Nucleus accumbens (tissue), 56 donors: ENCODE results near the gene CAPN9.

Experiments
- DNase-seq, 56 donors: peaks; one replicate each; lab custom pipeline; 2025; lab: John Stamatoyannopoulos, UW

Gene CAPN9

DNA sequence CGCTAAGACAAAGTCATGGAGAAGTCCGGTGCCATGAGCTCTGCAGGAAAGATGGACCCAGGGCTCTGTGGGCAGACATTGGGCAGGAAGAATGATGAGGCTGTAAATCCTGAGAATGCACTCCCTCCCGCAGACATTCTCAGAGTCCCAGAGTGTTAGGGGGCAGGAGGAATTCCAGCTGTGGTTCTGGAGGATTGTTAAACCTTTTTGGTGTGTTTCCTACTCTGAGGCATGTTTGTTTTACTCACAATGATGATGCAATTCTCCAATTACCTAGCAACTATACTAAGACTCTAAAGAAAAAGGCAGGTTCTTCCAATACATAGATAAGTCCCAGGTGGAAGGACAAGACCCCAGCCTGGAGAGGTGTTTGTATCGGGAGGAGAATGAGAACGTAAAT lies 2.8 kb upstream of the CAPN9 start:
- no peak for DNase-seq

DNA sequence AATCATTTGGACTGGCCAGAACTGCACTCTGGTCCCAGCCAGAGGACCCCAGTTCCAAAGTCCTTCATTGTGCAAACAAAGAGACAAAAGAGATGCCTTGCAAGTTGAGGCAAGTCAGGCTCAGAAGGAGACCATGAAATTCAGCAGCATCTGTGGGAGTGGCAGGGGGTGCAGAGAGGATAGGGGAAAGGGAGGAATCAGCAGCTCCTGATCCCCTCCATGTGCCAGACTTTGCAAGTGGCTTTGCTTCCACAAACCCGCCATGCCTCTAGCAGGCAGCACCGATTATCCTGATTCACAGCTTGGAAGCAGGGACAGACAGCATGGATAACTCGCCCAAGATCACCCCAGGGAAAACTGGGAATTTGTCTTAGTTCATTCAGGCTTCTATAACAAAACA lies 2.1 kb upstream of the CAPN9 start:
- no peak for DNase-seq

DNA sequence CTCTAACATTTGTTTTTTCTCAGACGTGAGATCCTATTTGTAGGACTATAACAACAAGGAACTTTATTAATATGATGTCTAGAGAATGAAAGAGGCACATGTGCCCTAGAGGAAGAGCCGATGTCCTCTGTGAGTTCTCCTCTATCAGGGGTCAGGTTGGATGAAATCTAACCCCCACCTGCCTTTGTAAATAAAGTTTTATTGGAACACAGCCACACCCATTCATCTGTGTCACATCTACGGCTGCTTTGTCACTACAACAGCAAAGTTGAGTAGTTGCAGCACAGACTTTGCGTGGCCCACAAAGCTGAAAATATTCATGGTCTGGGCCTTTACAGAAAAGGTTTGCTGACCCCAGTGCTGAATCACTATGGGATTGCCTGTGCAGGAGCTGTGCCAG lies 571 bp upstream of the CAPN9 start:
- no peak for DNase-seq

DNA sequence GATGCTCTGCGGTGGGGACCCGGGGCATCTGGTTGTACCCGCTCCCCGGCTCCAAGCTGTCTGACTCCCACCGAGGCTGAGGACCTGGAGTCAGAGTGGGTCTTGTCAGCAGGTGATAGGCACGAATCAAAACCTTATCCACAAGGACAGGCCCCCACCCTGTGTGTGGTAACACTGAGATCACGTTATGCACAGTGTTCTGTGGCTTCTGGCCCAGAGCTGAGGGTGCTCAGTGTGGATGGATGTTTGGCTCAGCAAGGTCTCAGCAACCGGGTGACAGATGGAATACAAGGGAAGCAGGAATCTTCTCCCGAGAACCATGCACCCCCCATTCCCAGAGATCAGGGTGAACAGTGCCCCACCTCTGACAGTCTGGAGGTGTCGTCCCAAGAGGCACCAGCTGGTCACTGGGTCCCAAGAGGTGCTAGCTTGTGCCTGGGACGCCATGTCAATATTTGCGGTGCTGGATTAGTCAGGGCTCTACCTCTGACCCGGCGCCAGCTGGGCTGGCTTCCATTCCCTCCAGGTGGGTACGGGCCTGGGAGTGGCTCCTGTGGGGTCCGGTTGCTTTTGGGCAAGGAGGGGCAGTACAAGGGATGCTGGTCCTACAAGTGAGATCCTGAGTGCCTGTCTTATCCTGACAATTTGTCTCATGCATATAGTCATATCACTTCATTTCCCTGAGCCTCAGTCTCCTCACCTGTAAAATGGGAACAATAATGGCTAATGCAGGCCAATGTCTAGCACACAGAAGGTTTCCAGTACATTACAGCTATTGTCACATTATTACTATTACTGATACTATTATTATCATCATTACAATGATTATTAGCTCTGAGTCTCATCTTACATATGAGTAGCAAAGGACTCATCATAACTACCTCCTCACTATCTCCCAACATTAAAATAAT lies 957 bp downstream of the CAPN9 start:
- DNase-seq = no peak

DNA sequence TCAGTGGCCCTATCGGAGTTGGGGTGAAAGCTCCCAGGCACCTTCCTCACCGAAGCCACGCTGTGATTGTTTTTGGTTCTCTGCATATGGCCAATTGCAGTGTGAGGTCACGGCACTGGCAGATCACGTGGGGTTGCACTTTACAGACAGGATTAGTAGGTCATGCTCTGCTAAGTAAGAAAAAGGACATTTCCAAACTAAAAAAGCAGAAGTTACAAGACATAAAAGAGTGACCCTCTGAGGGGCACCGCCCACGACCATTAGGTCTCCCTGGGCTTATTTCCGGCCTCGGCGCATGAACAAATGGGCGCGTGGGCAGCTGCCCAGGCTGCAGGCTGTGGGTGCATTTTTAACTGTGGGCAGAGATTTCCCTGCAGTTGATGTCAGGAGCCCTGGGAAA lies 2.0 kb downstream of the CAPN9 start:
- no peak for DNase-seq

DNA sequence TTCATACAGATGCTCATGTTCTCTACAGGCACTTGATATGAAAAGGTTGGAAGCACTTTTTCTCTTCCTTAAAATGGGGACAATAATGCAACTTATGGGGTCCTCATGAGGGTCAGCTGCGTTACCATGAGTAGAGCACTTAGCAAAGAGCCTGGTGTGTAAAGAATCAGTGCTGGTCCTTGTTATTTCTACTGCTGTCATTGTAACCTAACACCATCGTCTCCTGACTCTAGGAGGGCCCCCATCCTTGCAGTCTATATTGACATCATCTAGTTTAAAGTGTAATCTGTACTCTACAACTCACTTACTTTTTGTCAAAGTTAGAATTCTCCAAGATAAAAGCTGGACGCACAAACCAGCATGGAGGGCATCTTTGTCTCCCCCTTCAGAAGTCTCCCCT lies 2.4 kb downstream of the CAPN9 start:
- no peak for DNase-seq

DNA sequence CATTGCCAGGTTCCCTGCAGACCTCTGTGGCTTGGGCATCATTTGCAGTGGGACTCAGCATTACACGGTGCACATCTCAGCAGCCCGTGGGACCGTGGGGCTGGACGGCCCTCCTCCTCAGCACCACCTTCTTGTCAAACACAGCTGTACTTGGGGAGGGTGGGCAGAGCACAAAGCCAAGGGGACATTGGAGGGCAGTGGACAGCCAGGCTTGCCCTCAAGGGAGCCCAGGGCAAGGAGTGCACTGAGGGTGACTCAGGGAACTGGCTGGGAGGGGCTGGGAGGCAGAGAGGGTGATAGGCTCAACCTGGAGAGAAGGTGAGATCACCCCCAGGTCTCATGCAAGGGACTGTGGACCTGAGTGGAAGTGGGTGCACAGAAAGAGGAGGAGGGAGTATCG lies 3.4 kb downstream of the CAPN9 start:
- DNase-seq = no peak

DNA sequence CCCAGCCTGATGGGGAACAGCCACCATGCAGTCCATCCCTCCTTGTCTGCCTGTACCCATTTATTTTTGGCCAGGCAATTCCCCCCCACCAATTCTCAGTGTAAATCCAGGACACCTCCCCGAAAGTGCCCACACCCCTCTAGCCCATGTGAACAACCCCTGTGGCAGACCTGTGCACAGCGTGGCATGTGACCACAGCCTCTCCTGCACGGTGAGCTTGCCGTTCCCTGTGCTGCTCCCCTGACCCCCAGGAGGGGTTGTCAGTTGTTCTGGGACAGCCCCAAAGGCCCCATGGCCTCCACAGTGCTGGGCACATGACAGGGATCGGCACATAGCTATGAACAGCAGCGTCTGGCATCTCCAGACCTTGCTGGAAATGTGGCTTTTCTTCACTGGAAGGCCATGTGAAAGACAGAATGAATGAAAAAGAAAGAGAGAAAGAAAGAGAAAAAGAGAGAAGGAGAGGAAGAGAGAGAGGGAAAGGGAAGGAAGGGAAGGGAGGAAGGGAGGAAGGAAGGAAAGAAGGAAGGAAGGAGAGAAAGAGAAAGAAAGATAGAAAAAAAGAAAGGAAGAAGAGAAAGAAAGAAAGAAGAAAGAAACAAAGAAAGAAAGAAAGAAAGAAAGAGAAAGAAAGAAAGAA lies 3.9 kb downstream of the CAPN9 start:
- DNase-seq = no peak

DNA sequence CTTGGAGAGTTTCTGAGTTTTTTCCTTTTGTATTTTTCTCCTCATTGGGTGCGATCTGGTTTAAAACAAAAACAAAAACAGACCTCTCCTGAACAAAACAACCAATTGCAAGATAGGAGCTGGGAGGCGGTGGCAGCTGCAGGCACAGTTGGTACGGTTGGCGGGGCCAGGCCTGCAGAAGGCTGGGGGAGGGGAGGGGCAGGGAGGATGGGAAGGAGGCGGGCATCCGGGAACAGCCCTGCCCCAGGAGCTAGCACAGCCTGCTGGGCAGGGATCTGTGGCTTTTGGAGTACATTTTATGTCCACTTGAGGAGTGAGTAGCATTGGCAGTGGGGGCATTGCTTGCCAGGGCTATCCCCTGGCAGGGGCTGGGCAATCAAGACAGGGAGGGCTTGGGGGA lies 5.2 kb downstream of the CAPN9 start:
- peak in 54 of 56 donors; percentile 21 to 91 (median 77) for DNase-seq

DNA sequence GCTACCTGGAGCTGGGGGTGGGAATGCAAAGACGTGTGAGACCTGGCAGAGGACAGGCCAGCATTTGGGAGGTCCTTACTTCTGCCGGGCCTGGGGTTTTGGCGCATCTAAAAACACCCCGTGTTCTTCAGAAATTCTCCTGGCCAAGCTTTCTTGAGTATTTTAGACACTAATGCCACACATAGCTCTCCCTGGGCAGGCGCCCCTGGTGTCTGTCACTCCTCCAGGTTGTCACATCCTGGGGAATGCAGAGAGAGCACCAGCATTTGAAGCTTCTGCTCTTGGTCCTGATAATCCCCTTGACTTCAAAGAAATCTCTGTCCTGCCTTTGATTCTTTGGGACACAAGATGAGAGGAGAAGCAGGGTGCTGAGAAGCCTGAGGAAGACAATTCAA lies 6.0 kb downstream of the CAPN9 start:
- DNase-seq = peak in 2 of 56 donors; percentile 38 to 55

DNA sequence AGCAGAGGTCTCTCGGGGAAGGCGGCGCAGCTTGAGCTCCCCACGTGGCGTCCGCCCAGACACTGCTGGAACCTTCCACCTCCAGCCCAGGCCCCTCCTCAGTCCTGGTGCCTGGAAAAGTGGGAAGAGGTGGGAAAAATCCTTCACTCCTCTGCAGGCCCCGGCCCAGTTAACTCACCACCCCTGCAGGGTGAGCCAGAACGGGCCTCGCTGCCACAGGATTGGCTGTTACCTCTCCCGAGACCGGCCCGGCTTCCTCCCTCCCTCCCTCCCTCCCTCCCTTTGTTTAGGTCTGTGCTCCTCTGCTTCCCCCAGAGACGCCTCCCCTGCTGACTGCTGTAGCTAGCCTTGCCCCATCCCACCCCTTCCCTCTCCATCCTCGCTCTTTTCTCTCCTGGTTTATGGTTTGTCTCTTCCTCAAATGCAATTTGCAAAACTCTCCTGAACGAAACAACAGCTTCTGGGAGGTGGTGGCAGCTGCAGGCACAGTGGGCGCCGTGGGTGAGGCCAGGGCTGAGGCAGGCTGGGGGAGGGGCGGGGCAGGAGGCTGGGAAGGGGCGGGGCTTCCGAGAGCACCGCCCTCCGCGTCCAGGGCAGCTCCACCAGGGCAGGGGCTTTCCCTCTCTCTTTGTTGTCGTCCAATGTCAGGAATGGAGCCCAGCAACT lies 6.5 kb downstream of the CAPN9 start:
- peak in 32 of 56 donors; percentile 4 to 71 (median 44) for DNase-seq

DNA sequence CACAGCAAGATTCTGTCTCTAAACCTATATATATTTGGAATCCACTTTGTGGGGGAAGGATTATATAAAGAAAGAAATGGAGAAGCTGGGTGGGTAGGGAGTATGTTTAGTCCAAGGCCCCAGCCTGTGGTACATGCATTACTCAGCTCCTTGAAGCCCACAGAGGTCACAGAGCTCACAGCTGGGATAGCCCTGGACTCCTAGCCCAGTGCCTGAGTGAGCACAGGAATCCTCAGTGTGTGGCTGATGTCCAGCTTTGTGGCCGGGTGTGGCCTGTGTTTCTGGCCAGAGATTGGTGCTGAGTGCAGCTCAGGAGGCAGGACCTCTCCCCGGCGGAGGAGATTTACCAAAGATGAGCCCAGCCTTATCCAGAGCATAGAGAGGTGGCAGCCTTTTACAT lies 7.6 kb downstream of the CAPN9 start:
- DNase-seq = no peak

DNA sequence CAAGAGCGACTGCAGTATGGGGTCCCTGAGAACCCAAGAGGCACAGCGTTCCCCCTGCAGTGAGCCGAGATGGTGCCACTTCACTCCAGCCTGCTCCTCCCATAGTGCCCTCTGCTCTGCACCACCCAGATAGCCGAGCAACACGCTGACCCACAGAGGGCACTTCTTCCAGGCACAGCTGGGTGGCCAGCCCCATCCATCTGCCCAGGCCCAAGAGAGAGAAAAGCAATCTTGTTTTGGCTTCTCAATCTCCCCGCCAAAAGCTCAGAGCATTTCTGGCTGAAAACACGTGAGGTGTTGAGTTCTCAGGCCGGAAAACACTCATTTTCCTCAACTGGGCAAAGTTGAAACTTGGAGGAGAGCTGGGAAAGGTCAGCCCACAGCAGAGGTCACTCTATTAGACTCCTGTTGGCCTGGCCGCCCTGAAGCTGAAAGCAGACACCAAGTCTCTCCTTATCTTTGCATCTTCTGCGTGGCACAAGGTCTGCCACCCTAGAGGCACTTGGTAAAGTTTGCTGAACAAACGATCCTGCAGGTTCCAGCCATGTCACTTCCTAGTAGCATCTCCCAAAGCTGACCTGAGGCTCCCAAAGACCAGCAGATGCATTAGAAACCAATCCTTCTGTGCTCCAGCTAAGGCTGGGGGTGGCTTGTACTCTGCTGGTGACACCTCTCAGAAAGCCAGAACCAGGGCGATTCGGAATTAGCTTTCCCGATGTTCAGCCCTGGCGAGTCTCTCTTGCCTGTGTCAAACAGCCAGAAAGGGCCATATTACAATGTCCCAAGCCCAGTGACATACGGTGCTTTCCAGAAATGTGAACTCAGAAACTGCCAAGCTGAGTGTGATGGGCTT lies 10.9 kb downstream of the CAPN9 start:
- no peak for DNase-seq

DNA sequence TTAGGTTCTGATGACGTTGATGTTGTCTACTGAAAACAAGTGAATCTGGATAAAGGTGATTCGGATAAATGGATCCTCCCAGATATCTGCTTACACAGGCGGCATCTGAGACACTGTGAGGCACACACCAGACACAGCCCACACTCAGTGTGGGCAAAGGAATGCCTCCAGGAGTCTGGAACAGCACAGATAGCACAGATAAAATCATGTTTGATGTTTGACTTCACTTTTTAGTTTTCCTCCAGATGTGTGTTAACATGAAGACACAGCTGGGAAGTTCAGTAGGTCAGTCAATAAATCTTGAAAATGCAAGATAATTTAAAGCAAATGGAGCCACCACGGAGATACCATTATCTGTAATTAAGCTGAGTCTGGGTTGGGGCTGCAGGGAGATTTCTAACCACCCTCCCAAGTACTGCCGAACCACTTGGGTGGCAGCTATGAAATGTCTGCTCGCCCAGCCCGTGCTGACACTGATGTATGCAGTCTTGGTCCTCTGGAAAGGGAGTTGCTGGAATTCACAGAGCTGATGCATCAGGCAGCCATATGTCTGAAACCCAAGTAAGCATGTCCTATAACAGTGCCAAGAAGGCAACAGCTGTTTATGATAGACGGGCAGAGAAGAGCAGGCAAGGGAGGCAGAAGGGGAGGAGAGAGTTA lies 11.7 kb downstream of the CAPN9 start:
- DNase-seq = no peak

DNA sequence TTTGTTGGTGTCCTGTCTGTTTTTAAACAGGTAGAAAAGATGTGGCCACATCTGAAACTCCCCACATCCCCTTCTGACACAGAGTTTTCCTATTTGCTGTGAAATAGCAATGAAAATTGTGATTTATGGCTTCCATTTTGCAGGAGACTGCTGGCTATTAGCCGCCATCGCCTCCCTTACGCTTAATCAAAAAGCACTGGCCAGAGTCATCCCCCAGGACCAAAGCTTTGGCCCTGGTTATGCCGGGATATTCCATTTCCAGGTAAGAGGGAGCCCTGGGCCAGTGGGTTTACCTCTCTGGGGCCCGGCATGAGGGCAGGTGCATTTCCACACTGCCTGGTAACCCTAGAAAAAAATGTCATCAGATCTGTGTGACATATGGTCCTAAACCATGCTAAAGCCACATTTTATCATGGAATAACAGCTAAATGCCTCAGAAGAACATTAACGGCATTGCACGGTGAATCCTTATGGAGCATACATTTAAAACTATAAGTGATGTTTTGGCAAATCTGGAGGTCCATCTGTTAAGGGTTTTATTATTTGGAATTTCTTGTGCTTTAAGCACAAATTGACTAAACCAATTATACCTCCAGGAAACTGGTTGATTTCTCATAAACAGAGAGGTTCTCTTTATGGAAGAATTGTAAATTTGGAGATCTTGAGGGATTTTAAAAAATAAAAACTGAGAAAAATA lies 12.3 kb downstream of the CAPN9 start:
- no peak for DNase-seq

DNA sequence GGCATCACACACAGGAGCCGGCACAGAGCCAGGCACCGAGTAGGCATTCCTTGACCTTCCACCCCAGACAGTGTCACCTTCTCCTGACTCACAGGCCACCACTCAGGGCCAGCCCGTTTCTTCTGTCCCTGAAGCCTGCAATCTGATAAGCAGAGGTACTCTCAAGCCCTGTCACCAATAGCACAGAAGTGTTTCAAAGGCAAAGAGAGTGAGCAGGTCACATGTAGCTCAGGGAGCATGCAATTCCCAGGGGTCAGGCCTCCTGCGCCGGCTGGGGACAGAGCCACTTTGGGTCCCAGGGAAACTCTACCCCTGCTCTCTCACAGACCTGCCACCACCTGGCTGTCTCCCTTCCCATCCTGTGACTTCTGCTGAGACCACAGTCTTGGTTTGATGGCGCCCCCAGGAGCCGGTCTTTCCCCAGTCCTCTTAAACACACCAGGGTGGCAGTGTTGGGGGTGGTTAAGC lies 13.2 kb downstream of the CAPN9 start:
- no peak for DNase-seq

DNA sequence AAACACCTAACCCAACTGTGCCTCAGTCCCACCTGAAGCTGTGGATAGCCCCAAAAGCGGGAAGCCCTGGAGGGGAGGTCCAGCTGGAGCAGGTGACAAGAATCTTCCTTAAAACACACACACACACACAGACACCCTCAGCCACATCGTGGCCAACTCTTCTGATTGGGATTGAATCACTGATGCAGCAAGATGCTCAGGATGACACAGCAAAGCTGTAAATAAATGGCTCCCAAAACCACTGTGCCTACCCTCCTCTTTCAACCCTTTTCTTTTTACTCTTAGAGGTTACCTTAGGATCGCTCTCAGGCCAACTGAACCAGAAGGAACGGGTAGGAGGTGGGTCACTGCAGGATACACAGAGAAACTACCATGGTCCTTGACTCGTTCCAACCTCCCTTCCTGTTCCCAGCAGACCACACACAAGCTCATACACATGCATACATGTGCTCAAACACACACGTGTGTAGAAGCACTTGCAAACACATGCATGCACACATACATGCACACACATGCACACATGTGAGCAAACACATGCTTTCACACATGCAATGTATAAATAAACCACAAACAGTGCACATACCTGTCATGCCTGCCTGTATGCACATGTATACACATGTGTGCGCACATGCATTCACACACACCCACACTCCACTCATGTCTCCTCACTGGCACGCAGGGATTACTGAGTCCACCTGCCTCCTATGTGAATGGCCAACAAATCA lies 14.4 kb downstream of the CAPN9 start:
- DNase-seq = no peak

DNA sequence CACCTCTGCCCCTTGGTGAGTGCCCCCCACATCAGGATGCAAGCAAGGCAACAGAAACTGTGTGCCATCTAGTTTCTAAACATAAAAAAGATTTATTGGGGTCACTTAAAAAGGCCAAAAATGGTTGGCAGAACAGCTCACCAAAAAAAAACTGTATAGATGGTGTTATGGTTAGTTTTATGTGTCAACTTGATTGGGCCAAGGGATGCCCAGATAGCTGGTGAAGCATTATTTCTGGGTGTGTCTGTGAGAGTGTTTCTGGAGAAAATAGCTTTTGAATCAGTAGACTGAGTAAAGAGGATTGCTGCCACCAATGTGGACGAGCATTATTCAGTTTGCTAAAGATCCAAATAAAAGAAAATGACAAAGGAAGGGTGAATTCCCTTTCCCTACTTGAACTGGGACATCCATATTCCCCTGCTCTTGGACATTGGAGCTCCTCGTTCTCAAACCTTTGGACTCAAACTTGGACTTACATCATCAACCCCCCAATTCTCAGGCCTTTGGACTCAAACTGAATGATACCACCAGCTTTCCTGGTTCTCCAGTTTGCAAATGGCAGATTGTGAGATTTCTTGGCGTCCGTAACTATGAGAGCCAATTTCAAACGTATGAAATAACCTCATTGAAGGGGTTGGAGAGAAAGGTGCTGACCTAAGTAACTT lies 16.9 kb downstream of the CAPN9 start:
- DNase-seq = no peak
